Fibroblast of villous mesenchyme (primary cell): Measurements from ENCODE around the gene ZBTB4. TPM values are rescaled to one million over a fixed set of nuclear protein-coding genes. Genes with fewer than 3 reads are reported as not detected.
A peak's percentile ranks its signal among the peaks of the same experiment; 100 is the strongest.

Source experiments
- DNase-seq: peaks from one replicate; pipeline ENCODE4 v3.0.0-alpha.2; 2010; ENCODE audit warnings: low read depth
- H3K4me3 ChIP-seq: 2 replicates; pipeline ENCODE4 v1.5.1; 2011; ENCODE audit warnings: low read depth, mild to moderate bottlenecking, low read length
- CTCF ChIP-seq: IDR thresholded peaks from 2 replicates; pipeline ENCODE4 v1.5.1; 2012; ENCODE audit warnings: low read depth, mild to moderate bottlenecking, low read length; ENCODE audit not compliant: insufficient read depth
- total RNA-seq: library from RNA; depleted of rRNA; stranded (reverse); fragments of >200 nt; gene quantifications from 2 replicates; pipeline ENCODE4 v1.2.3, GENCODE V29; 2012

The ZBTB4 gene
- total RNA-seq, 1 donor, result 37.1 TPM

- no peak for DNase-seq
- TF ChIP-seq CTCF, result no peak
- H3K4me3 ChIP-seq, result no peak overlapping the region
Observed at GRCh38 chr17:7448461-7448860, 31.0 kb downstream of the ZBTB4 start.

GRCh38 chr17:7445619-7445968 lies 33.8 kb downstream of the ZBTB4 start:
- TF ChIP-seq CTCF, result no peak
- no peak for DNase-seq
- peak overlapping the region; percentile 52 for H3K4me3 ChIP-seq

GRCh38 chr17:7444682-7445618 lies 34.5 kb downstream of the ZBTB4 start, which contains the start of gene CHRNB1:
TSS of gene CHRNB1 (plus strand) at chr17:7445061. CDS start at chr17:7445128, 67 bp downstream.
- peak; percentile 42 for DNase-seq
- H3K4me3 ChIP-seq, result peak within 1 kb of the TSS; percentile 52
- TF ChIP-seq CTCF, result no peak

- TF ChIP-seq CTCF, result no peak
- DNase-seq, result no peak
- no peak overlapping the region for H3K4me3 ChIP-seq
Observed at GRCh38 chr17:7443499-7444485, 35.6 kb downstream of the ZBTB4 start.

GRCh38 chr17:7442142-7442541 lies 37.3 kb downstream of the ZBTB4 start:
- DNase-seq, result no peak
- H3K4me3 ChIP-seq, result no peak overlapping the region
- no peak for TF ChIP-seq CTCF

GRCh38 chr17:7441266-7441665 lies 38.2 kb downstream of the ZBTB4 start:
- no peak for DNase-seq

More at GRCh38 chr17:7441266-7441665, 38.2 kb downstream of the ZBTB4 start:
- H3K4me3 ChIP-seq, result no peak overlapping the region
- TF ChIP-seq CTCF, result no peak
